Measurements from ENCODE around the gene TMIGD2. TPM values are rescaled to one million over a fixed set of nuclear protein-coding genes. Genes with fewer than 3 reads are reported as not detected.

The TMIGD2 gene
- polyA plus RNA-seq, 3 donors: 0.26 TPM; not detected in 2

- Histone ChIP-seq H3K79me2 (ENCODE audit: insufficient read depth, low read length) (no peaks in the 10 kb centered on the region), H3K36me3 (replicated peaks in 1 of 2; ENCODE audit: control insufficient read depth in 1 of 2, insufficient read depth in 2 of 2, low read length in 2 of 2) (no peaks in the 10 kb centered on the region), H3K9me3 (replicated peaks in 1 of 2; ENCODE audit: control insufficient read depth in 1 of 2, insufficient read depth in 1 of 2, low read length in 2 of 2) (no peaks in the 10 kb centered on the region), H3K27ac (ENCODE audit: low read depth in 1 of 2, low read length in 2 of 2) (no peak overlapping the region), H3K4me3 (replicated peaks in 1 of 3; ENCODE audit: low read depth in 2 of 3, low read length in 3 of 3) (no peak overlapping the region), H3K27me3 (ENCODE audit: control insufficient read depth in 2 of 2, insufficient read depth in 2 of 2, low read length in 2 of 2) (no peaks in the 10 kb centered on the region), H3K4me1 (ENCODE audit: control insufficient read depth in 1 of 2, insufficient read depth in 2 of 2, low read length in 2 of 2) (peaks cover 0 to 4% of the 10 kb centered on the region in 2 donors), H4K20me1 (ENCODE audit: insufficient read depth, low read length) (no peaks in the 10 kb centered on the region), H2AFZ (ENCODE audit: insufficient read depth, low read depth, low read length, poor library complexity, severe bottlenecking) (no peak overlapping the region), H3K4me2 (replicated peaks; ENCODE audit: extremely low read depth, low read length, poor library complexity, severe bottlenecking) (no peak overlapping the region), H3K9ac (ENCODE audit: insufficient read depth, low read length, poor library complexity, severe bottlenecking) (no peak overlapping the region)
- H3K36me3 Mint-ChIP-seq: no peaks in the 10 kb centered on the region
- intact Hi-C loops (cut with micrococcal nuclease): no loop called here
- WGBS (ENCODE audit: insufficient coverage): 90% methylated on average over 2 of the region's 7 CpGs
- no peak overlapping the region for H3K27ac Mint-ChIP-seq
- H3K4me1 Mint-ChIP-seq: peaks cover 12% of the 10 kb centered on the region
- no peak overlapping the region for H3K4me3 Mint-ChIP-seq
- no peak for DNase-seq
- peaks cover 7 to 9% (median 8%) of the 10 kb centered on the region in 3 donors for H3K27me3 Mint-ChIP-seq (ENCODE audit: low read depth in 3 of 3)
- TF ChIP-seq CTCF (IDR thresholded peaks at IDR 0.05): no peak
- peaks cover 0 to 2% (median 0%) of the 10 kb centered on the region in 7 donors for H3K9me3 Mint-ChIP-seq
Observed at GRCh38 chr19:4305257-4305612, 3.0 kb upstream of the TMIGD2 start.

- Mint-ChIP-seq H3K36me3 (no peaks in the 10 kb centered on the region), H3K4me1 (peaks cover 12% of the 10 kb centered on the region), H3K27me3 (ENCODE audit: low read depth in 3 of 3) (peaks cover 7 to 9% (median 8%) of the 10 kb centered on the region in 3 donors), H3K27ac (no peak within 1 kb of the TSS), H3K4me3 (no peak within 1 kb of the TSS), H3K9me3 (peaks cover 0 to 2% (median 0%) of the 10 kb centered on the region in 7 donors)
- no peak for DNase-seq
- H3K27me3 ChIP-seq (ENCODE audit: control insufficient read depth in 2 of 2, insufficient read depth in 2 of 2, low read length in 2 of 2): no peaks in the 10 kb centered on the region
- H4K20me1 ChIP-seq (ENCODE audit: insufficient read depth, low read length): no peaks in the 10 kb centered on the region
- intact Hi-C loops (cut with micrococcal nuclease): no loop called here
- H3K36me3 ChIP-seq (replicated peaks in 1 of 2; ENCODE audit: control insufficient read depth in 1 of 2, insufficient read depth in 2 of 2, low read length in 2 of 2): no peaks in the 10 kb centered on the region
- H2AFZ ChIP-seq (ENCODE audit: insufficient read depth, low read depth, low read length, poor library complexity, severe bottlenecking): peak within 1 kb of the TSS; percentile 41
- no peak within 1 kb of the TSS for H3K4me3 ChIP-seq (replicated peaks in 1 of 3; ENCODE audit: low read depth in 2 of 3, low read length in 3 of 3)
- peak within 1 kb of the TSS; percentile 36 for H3K4me2 ChIP-seq (replicated peaks; ENCODE audit: extremely low read depth, low read length, poor library complexity, severe bottlenecking)
- TF ChIP-seq CTCF (IDR thresholded peaks at IDR 0.05): no peak
- H3K9me3 ChIP-seq (replicated peaks in 1 of 2; ENCODE audit: control insufficient read depth in 1 of 2, insufficient read depth in 1 of 2, low read length in 2 of 2): no peaks in the 10 kb centered on the region
- no peaks in the 10 kb centered on the region for H3K79me2 ChIP-seq (ENCODE audit: insufficient read depth, low read length)
- no peak within 1 kb of the TSS for H3K27ac ChIP-seq (ENCODE audit: low read depth in 1 of 2, low read length in 2 of 2)
- H3K4me1 ChIP-seq (ENCODE audit: control insufficient read depth in 1 of 2, insufficient read depth in 2 of 2, low read length in 2 of 2): peaks cover 0 to 4% of the 10 kb centered on the region in 2 donors
- H3K9ac ChIP-seq (ENCODE audit: insufficient read depth, low read length, poor library complexity, severe bottlenecking): no peak within 1 kb of the TSS
- WGBS (ENCODE audit: insufficient coverage): 6% methylated on average over 31 of the region's 63 CpGs
Observed at GRCh38 chr19:4304538-4305256, 2.5 kb upstream of the TMIGD2 start, which contains the start of gene FSD1. Gene FSD1 (plus strand): TSS chr19:4304598. CDS start chr19:4304747, 149 bp downstream.

Measured in CD14-positive monocyte (primary cell).